ENCODE results near the gene LYZ. TPM values are rescaled to one million over a fixed set of nuclear protein-coding genes. Genes with fewer than 3 reads are reported as not detected.

Gene LYZ
- total RNA-seq, 1 experiment from 2014 or later: 1.3 TPM

DNA sequence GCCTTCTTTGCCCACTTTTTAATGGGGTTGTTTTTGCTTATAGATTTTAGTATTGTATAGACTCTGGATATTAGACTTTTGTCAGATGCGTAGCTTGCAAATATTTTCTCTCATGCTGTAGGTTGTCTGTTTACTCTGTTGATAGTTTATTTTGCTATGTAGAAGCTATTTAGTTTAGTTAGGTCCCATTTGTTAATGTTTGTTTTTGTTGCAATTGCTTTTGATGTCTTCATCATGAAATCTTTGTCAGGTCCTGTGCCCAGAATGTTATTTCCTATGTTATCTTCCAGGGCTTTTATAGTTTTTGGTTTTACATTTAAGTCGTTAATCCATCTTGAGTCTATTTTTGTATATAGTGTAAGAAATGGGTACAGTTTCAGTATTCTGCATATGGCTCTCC lies 30.0 kb upstream of the LYZ start:
- Histone ChIP-seq H3K9me3 (ENCODE audit: control insufficient read depth in 1 of 2, insufficient read depth in 1 of 2, low read depth in 1 of 2, low read length in 2 of 2) (no peaks in the 10 kb centered on the region), H3K4me1 (ENCODE audit: control insufficient read depth in 1 of 2, insufficient read depth in 2 of 2, low read length in 2 of 2) (no peaks in the 10 kb centered on the region), H3K36me3 (ENCODE audit: control insufficient read depth in 1 of 2, insufficient read depth in 2 of 2, low read length in 2 of 2) (no peaks in the 10 kb centered on the region), H3K9me2 (ENCODE audit: insufficient read depth) (no peaks in the 10 kb centered on the region), H3K4me3 (replicated peaks in 1 of 2; ENCODE audit: low read depth in 1 of 2, low read length in 2 of 2) (no peak overlapping the region), H3K27me3 (ENCODE audit: insufficient read depth, low read length) (no peaks in the 10 kb centered on the region), H3K4me2 (ENCODE audit: low read length) (no peak overlapping the region), H3K9ac (ENCODE audit: low read length) (no peak overlapping the region), H3K27ac (ENCODE audit: low read depth, low read length) (no peak overlapping the region), H4K20me1 (ENCODE audit: insufficient read depth) (no peaks in the 10 kb centered on the region), H3K79me2 (ENCODE audit: insufficient read depth, low read length) (no peaks in the 10 kb centered on the region), H2AFZ (ENCODE audit: low read depth, low read length, poor library complexity, severe bottlenecking) (no peak overlapping the region)
- ChIA-PET CTCF (no interaction called here), RAD21 (ENCODE audit: low non-redundant PET in 1 of 2, low total read pairs in 2 of 2, uncharacterized antibody in 2 of 2, unreplicated experiment in 2 of 2) (no interaction called here), POLR2A (no interaction called here)
- DNase-seq (ENCODE audit: low read depth, low spot score) (no peak), ATAC-seq (no peak)
- no TSS peak for BruUV-seq (replicated peaks)
- TF ChIP-seq POLR2A (IDR thresholded peaks at IDR 0.05; ENCODE audit: borderline replicate concordance, extremely low read depth, insufficient read depth, insufficient read length) (no peak), TCF7L2 (IDR thresholded peaks at IDR 0.05; ENCODE audit: borderline replicate concordance, extremely low read depth, insufficient read depth, insufficient read length) (no peak), JUND (IDR thresholded peaks at IDR 0.05) (no peak), RAD21 (IDR thresholded peaks at IDR 0.05; ENCODE audit: low read depth) (no peak), SRF (IDR thresholded peaks at IDR 0.05; ENCODE audit: low read depth) (no peak), ZNF274 (IDR thresholded peaks at IDR 0.05; ENCODE audit: low read depth, low read length) (no peak), SP1 (IDR thresholded peaks at IDR 0.05; ENCODE audit: low read depth) (no peak), FOSL1 (IDR thresholded peaks at IDR 0.05; ENCODE audit: low read depth) (no peak), EZH2phosphoT487 (IDR thresholded peaks at IDR 0.05; ENCODE audit: borderline replicate concordance) (no peak), YY1 (IDR thresholded peaks at IDR 0.05; ENCODE audit: extremely low read depth, insufficient replicate concordance, low read depth, low read length) (no peak), CBX3 (IDR thresholded peaks at IDR 0.05; ENCODE audit: low read depth) (no peak), SIN3A (IDR thresholded peaks at IDR 0.05; ENCODE audit: low read depth) (no peak), EZH2 (IDR thresholded peaks at IDR 0.05) (no peak), ZFX (IDR thresholded peaks at IDR 0.05) (no peak), POLR2AphosphoS5 (IDR thresholded peaks at IDR 0.05; ENCODE audit: low read depth, low read length) (no peak), ELF1 (IDR thresholded peaks at IDR 0.05; ENCODE audit: borderline replicate concordance, low read depth) (no peak)
- TF ChIP-seq, protein P1, sequence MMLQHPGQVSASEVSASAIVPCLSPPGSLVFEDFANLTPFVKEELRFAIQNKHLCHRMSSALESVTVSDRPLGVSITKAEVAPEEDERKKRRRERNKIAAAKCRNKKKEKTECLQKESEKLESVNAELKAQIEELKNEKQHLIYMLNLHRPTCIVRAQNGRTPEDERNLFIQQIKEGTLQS (IDR thresholded peaks at IDR 0.05): no peak
- TF ChIP-seq, protein P2, sequence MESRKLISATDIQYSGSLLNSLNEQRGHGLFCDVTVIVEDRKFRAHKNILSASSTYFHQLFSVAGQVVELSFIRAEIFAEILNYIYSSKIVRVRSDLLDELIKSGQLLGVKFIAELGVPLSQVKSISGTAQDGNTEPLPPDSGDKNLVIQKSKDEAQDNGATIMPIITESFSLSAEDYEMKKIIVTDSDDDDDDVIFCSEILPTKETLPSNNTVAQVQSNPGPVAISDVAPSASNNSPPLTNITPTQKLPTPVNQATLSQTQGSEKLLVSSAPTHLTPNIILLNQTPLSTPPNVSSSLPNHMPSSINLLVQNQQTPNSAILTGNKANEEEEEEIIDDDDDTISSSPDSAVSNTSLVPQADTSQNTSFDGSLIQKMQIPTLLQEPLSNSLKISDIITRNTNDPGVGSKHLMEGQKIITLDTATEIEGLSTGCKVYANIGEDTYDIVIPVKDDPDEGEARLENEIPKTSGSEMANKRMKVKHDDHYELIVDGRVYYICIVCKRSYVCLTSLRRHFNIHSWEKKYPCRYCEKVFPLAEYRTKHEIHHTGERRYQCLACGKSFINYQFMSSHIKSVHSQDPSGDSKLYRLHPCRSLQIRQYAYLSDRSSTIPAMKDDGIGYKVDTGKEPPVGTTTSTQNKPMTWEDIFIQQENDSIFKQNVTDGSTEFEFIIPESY (IDR thresholded peaks at IDR 0.05; ENCODE audit: extremely low read depth, insufficient replicate concordance, low read length): no peak
- TF ChIP-seq, protein P3, sequence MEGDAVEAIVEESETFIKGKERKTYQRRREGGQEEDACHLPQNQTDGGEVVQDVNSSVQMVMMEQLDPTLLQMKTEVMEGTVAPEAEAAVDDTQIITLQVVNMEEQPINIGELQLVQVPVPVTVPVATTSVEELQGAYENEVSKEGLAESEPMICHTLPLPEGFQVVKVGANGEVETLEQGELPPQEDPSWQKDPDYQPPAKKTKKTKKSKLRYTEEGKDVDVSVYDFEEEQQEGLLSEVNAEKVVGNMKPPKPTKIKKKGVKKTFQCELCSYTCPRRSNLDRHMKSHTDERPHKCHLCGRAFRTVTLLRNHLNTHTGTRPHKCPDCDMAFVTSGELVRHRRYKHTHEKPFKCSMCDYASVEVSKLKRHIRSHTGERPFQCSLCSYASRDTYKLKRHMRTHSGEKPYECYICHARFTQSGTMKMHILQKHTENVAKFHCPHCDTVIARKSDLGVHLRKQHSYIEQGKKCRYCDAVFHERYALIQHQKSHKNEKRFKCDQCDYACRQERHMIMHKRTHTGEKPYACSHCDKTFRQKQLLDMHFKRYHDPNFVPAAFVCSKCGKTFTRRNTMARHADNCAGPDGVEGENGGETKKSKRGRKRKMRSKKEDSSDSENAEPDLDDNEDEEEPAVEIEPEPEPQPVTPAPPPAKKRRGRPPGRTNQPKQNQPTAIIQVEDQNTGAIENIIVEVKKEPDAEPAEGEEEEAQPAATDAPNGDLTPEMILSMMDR (IDR thresholded peaks at IDR 0.05 in 2 of 3, conservative IDR thresholded peaks at IDR 0.05 in 1 of 3; ENCODE audit: borderline replicate concordance in 1 of 3, insufficient read depth in 1 of 3, low read depth in 2 of 3, low read length in 2 of 3): no peak
- TF ChIP-seq, protein P4, sequence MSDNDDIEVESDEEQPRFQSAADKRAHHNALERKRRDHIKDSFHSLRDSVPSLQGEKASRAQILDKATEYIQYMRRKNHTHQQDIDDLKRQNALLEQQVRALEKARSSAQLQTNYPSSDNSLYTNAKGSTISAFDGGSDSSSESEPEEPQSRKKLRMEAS (IDR thresholded peaks at IDR 0.05): no peak
- intact Hi-C loops (cut with micrococcal nuclease): no loop called here
